ENCODE results near the gene ADCY4. TPM values are rescaled to one million over a fixed set of nuclear protein-coding genes. Genes with fewer than 3 reads are reported as not detected.

The ADCY4 gene
- total and polyA plus RNA-seq, 2 of the 13 experiments (the other 11 are each of a cell fraction or from before 2014, with no cell fraction given) = 0.03 TPM; not detected in 1

DNA sequence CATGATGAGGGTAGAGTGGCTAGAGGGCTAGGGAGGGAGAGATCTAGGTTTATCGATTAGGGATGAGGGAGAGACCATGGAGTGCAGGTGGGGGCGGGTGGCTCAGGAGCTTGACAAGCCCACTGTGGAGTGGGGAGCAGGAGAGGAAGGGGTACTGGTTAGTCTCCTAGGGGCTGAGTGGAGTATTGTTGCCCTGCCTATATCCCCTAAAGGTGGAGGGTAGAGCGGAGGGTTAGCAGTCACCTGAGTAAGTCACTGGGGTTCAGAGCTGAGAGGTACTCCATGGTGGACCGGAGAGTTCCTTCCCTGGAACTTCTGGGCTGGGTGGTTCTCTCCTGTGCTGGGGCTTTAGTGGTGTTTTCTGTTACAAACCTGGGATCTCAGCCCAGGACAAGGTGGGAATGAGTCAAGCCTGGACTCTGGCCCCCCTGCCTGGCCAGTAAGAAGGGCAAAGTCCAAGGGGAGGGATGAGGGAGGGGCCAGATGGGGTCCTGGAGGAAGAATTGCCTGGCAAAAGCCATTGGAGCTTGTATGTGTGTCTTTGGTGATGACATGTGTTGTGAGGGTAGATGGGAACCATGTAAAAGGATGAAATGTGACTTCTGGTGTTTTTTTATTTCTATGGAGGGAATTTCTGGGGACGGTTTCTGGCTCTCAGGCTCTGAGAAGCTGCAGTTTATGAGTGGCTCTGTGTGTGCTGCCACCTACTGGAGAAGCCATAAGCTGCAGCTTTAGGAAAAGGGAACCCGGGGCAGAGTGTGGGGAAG is 27.1 kb downstream of the ADCY4 start, which contains the start of gene CIDEB (continued):
- TF ChIP-seq TAF15 (IDR thresholded peaks at IDR 0.05; ENCODE audit: low read depth, low read length, poor library complexity, severe bottlenecking) = no peak
- TF ChIP-seq, protein P1, sequence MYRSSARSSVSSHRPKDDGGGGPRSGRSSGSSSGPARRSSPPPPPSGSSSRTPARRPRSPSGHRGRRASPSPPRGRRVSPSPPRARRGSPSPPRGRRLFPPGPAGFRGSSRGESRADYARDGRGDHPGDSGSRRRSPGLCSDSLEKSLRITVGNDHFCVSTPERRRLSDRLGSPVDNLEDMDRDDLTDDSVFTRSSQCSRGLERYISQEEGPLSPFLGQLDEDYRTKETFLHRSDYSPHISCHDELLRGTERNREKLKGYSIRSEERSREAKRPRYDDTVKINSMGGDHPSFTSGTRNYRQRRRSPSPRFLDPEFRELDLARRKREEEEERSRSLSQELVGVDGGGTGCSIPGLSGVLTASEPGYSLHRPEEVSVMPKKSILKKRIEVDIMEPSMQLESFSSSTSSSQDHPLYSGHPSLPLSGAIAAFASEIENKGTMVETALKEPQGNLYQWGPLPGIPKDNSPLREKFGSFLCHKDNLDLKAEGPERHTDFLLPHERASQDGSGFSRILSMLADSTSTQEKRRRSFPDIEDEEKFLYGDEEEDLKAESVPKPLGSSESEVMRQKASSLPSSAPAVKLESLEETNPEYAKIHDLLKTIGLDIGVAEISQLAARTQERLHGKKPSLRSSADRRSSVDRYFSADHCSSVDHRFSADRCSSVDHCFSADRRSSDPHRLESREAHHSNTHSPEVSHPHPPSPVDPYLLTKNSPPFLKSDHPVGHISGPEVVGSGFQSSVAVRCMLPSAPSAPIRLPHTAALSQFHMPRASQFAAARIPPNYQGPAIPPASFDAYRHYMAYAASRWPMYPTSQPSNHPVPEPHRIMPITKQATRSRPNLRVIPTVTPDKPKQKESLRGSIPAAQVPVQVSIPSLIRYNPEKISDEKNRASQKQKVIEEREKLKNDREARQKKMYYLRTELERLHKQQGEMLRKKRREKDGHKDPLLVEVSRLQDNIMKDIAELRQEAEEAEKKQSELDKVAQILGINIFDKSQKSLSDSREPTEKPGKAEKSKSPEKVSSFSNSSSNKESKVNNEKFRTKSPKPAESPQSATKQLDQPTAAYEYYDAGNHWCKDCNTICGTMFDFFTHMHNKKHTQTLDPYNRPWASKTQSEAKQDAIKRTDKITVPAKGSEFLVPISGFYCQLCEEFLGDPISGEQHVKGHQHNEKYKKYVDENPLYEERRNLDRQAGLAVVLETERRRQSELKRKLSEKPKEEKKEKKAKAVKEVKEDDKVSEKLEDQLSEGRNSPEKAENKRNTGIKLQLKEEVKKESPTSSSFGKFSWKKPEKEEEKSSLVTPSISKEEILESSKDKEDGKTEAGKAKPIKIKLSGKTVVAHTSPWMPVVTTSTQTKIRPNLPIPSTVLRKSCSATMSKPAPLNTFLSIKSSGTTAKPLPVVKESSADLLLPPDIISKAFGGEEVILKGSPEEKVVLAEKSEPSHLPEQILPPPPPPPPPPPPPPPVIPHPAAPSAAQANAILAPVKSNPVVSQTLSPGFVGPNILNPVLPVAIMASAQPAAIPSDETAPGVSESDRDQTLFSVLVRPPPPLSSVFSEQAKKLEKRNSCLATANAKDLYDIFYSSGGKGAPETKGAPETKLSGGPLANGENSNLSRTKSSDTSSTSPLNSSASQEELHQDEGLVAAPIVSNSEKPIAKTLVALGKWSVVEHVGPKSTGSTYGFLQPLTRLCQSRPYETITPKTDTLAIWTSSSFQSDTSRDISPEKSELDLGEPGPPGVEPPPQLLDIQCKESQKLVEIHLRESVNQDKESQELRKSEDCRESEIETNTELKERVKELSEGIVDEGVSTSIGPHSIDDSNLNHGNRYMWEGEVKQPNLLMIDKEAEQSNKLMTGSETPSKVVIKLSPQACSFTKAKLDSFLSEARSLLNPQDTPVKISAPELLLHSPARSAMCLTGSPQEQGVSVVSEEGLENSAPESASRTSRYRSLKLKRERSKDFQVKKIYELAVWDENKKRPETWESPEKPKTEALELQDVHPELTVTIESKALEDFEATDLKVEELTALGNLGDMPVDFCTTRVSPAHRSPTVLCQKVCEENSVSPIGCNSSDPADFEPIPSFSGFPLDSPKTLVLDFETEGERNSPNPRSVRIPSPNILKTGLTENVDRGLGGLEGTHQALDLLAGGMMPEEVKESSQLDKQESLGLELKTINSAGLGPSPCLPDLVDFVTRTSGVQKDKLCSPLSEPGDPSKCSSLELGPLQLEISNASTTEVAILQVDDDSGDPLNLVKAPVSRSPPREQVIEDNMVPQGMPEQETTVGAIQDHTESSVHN (CRISPR knock-in tag; IDR thresholded peaks at IDR 0.05) = peak; percentile 87; the same call in 1 of the 2 replicates
- TF ChIP-seq, protein P2, sequence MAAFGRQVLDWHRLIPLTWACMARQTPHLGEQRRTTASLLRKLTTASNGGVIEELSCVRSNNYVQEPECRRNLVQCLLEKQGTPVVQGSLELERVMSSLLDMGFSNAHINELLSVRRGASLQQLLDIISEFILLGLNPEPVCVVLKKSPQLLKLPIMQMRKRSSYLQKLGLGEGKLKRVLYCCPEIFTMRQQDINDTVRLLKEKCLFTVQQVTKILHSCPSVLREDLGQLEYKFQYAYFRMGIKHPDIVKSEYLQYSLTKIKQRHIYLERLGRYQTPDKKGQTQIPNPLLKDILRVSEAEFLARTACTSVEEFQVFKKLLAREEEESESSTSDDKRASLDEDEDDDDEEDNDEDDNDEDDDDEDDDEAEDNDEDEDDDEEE (CRISPR knock-in tag; IDR thresholded peaks at IDR 0.05) = peak; percentile 98
- TF ChIP-seq ONECUT2 (CRISPR knock-in tag; IDR thresholded peaks at IDR 0.05) = peak; percentile 78
- no peak for TF ChIP-seq ZNF850 (CRISPR knock-in tag; conservative IDR thresholded peaks at IDR 0.05)
- peak; percentile 69 for TF ChIP-seq PCBP2 (optimal IDR thresholded peaks at IDR 0.05; ENCODE audit: low read depth, low read length, poor library complexity, severe bottlenecking)
- TF ChIP-seq TFDP1 (CRISPR knock-in tag; IDR thresholded peaks at IDR 0.05; ENCODE audit: borderline replicate concordance) = peak; percentile 72; the same call in 1 of the 2 replicates
- no peak for TF ChIP-seq HOXA7 (CRISPR knock-in tag; IDR thresholded peaks at IDR 0.05)
- peak; percentile 90 for TF ChIP-seq KLF9 (CRISPR knock-in tag; IDR thresholded peaks at IDR 0.05; ENCODE audit: low read depth)
- peak; percentile 87; the same call in 1 of the 2 replicates for TF ChIP-seq ZNF839 (CRISPR knock-in tag; IDR thresholded peaks at IDR 0.05; ENCODE audit: borderline replicate concordance)
- peak; percentile 54 for TF ChIP-seq ZNF607 (CRISPR knock-in tag; IDR thresholded peaks at IDR 0.05; ENCODE audit: borderline replicate concordance)
- peak; percentile 56 for TF ChIP-seq MED8 (CRISPR knock-in tag; IDR thresholded peaks at IDR 0.05; ENCODE audit: insufficient replicate concordance)
- TF ChIP-seq ZMYM3 (CRISPR knock-in tag; IDR thresholded peaks at IDR 0.05) = no peak; the same call in none of the 2 replicates
- no peak; the same call in 1 of the 2 replicates for TF ChIP-seq ZSCAN5A (CRISPR knock-in tag; IDR thresholded peaks at IDR 0.05; ENCODE audit: borderline replicate concordance)
- TF ChIP-seq ZNF468 (CRISPR knock-in tag; IDR thresholded peaks at IDR 0.05) = no peak
- no peak for TF ChIP-seq SUZ12 (IDR thresholded peaks at IDR 0.05; ENCODE audit: low read depth, low read length)
- peak; percentile 67; the same call in 1 of the 2 replicates for TF ChIP-seq ZNF383 (CRISPR knock-in tag; IDR thresholded peaks at IDR 0.05; ENCODE audit: borderline replicate concordance)

All from HepG2 (cell line).